ENCODE results near the gene SAA4.
A peak's percentile ranks its signal among the peaks of the same experiment; 100 is the strongest.

Gene SAA4

DNA sequence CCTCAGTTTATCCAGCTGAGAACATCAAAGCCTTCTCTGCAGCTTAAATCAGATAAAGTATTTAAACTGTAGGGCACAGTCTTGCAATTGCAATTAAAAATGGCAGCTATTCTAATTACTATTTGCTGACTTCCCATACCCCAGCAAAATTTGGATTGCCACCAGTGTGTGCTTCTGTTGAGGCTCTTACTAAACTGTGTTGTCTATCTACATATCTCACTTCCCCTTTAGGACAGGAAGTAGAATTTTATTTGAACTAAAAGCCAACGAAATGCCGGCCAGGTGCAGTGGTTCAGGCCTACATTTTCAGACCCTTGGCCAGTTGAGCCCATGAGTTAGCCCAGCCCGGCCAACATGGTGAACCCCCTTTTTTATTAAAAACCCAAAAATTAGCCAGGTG is 7.1 kb downstream of the SAA4 start:
- Histone ChIP-seq H3K79me2 (ENCODE audit: insufficient read depth, low read length) (no peaks in the 10 kb centered on the region), H3K36me3 (ENCODE audit: low read length) (no peaks in the 10 kb centered on the region), H3K4me3 (ENCODE audit: insufficient read depth, low read length, poor library complexity, severe bottlenecking) (peak overlapping the region; percentile 11), H3K9me3 (ENCODE audit: insufficient read depth, low read length) (no peaks in the 10 kb centered on the region), H3K9me2 (replicated peaks; ENCODE audit: insufficient read depth, low read length) (no peaks in the 10 kb centered on the region), H3K4me2 (ENCODE audit: low read depth, low read length, poor library complexity, severe bottlenecking) (peak overlapping the region; percentile 41), H2AFZ (ENCODE audit: low read depth, low read length, severe bottlenecking) (peak overlapping the region; percentile 81), H4K20me1 (ENCODE audit: low read depth, low read length) (no peaks in the 10 kb centered on the region), H3K9ac (ENCODE audit: low read length) (peak overlapping the region; percentile 15; the same call in 1 of the 2 replicates), H3K27me3 (ENCODE audit: low read length) (no peaks in the 10 kb centered on the region), H3K27ac (ENCODE audit: low read depth, low read length) (peak overlapping the region; percentile 77), H3F3A (ENCODE audit: insufficient read depth) (peaks cover 4% of the 10 kb centered on the region)
- TF ChIP-seq EZH2phosphoT487 (conservative IDR thresholded peaks at IDR 0.05; ENCODE audit: low read length) = no peak
- no peak for TF ChIP-seq CTCF (IDR thresholded peaks at IDR 0.05; ENCODE audit: insufficient read depth, low read length, poor library complexity, severe bottlenecking)

DNA sequence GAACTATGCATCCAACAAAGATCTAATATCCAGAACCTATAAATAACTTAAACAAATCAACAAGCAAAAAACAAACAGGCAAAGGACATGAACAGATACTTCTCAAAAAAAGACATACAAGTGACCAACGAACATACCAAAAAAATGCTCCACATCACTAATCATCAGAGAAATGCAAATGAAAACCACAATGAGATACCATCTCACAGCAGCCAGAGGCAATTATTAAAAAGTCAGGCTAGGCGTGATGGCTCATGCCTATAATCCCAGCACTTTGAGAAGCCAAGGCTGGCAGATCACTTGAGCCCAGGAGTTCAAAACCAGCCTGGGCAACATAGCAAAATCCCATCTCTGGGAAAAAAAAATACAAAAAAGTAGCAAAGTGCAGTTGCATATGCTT is 10.7 kb downstream of the SAA4 start:
- H3K27me3 ChIP-seq (ENCODE audit: low read length) = no peaks in the 10 kb centered on the region

DNA sequence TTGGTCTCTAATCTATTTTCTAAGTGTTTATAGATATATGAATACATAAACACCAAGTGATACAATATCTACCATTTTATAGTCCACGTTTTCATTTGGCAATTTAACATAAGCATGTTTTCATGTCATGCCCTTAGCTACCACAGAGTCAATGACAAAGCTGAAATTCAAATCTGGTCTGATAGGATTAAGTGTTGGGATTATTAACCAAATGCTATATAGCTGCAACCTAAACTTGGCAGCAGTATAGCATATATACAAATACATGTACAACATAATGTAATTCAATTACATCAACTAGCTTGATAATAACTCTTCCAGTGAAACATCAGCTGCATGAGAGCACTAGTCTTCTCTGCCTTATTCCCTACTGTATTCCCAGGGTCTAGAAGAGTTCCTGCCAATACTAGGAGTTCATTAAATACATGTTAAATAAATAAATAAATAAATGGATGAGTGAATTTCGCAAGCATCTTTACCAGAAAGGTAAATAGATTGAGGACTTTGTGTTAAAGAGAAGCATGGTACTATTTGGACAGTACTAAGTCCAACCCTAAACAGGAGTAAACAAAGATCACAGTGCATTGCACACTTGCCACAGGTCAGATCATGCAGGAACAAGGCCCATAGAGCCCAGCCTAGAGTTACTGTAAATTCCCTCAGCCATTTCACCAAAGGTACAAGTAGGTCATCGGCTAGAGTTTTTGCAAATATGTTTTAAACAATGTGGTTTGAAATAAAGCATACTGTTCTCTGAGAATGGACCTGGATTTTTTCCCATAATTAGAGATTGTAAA is 12.8 kb downstream of the SAA4 start:
- H3K36me3 ChIP-seq (ENCODE audit: low read length) = no peaks in the 10 kb centered on the region
- no peaks in the 10 kb centered on the region for H3K79me2 ChIP-seq (ENCODE audit: insufficient read depth, low read length)
- peaks cover 11% of the 10 kb centered on the region; the same call in 1 of the 2 replicates for H3K9me3 ChIP-seq (ENCODE audit: insufficient read depth, low read length)
- TF ChIP-seq EZH2phosphoT487 (conservative IDR thresholded peaks at IDR 0.05; ENCODE audit: low read length) = no peak
- no peak for TF ChIP-seq CTCF (IDR thresholded peaks at IDR 0.05; ENCODE audit: insufficient read depth, low read length, poor library complexity, severe bottlenecking)
- no peak overlapping the region for H2AFZ ChIP-seq (ENCODE audit: low read depth, low read length, severe bottlenecking)
- H3K4me3 ChIP-seq (ENCODE audit: insufficient read depth, low read length, poor library complexity, severe bottlenecking) = no peak overlapping the region
- no peaks in the 10 kb centered on the region for H3K27me3 ChIP-seq (ENCODE audit: low read length)
- H3K9me2 ChIP-seq (replicated peaks; ENCODE audit: insufficient read depth, low read length) = no peaks in the 10 kb centered on the region
- no peak overlapping the region for H3K9ac ChIP-seq (ENCODE audit: low read length)
- H3K27ac ChIP-seq (ENCODE audit: low read depth, low read length) = 0 out of 2 replicates have a peak overlapping the region, but pooled peaks have one; percentile 3
- H4K20me1 ChIP-seq (ENCODE audit: low read depth, low read length) = no peaks in the 10 kb centered on the region
- 0 out of 2 replicates have a peak, but pooled peaks cover 11% of the 10 kb centered on the region for H3F3A ChIP-seq (ENCODE audit: insufficient read depth)
- H3K4me2 ChIP-seq (ENCODE audit: low read depth, low read length, poor library complexity, severe bottlenecking) = no peak overlapping the region

More for the DNA sequence above, 10.7 kb downstream of the SAA4 start:
- Histone ChIP-seq H2AFZ (ENCODE audit: low read depth, low read length, severe bottlenecking) (no peak overlapping the region), H3F3A (ENCODE audit: insufficient read depth) (peaks cover 15% of the 10 kb centered on the region), H3K9me2 (replicated peaks; ENCODE audit: insufficient read depth, low read length) (no peaks in the 10 kb centered on the region), H3K36me3 (ENCODE audit: low read length) (no peaks in the 10 kb centered on the region), H4K20me1 (ENCODE audit: low read depth, low read length) (no peaks in the 10 kb centered on the region), H3K9ac (ENCODE audit: low read length) (no peak overlapping the region), H3K9me3 (ENCODE audit: insufficient read depth, low read length) (peaks cover under 1% of the 10 kb centered on the region; the same call in 1 of the 2 replicates), H3K79me2 (ENCODE audit: insufficient read depth, low read length) (no peaks in the 10 kb centered on the region), H3K27ac (ENCODE audit: low read depth, low read length) (0 out of 2 replicates have a peak overlapping the region, but pooled peaks have one; percentile 8), H3K4me3 (ENCODE audit: insufficient read depth, low read length, poor library complexity, severe bottlenecking) (peak overlapping the region; percentile 19), H3K4me2 (ENCODE audit: low read depth, low read length, poor library complexity, severe bottlenecking) (peak overlapping the region; percentile 32)
- TF ChIP-seq CTCF (IDR thresholded peaks at IDR 0.05; ENCODE audit: insufficient read depth, low read length, poor library complexity, severe bottlenecking) = no peak
- no peak for TF ChIP-seq EZH2phosphoT487 (conservative IDR thresholded peaks at IDR 0.05; ENCODE audit: low read length)

Measured in SU-DHL-6 (cell line).